GM19328 (cell line): Measurements from ENCODE around the gene SLC25A21.
"Not testable (repeated sequence)": the region's sequence is repeated elsewhere in the genome, so short reads cannot be mapped to it uniquely, and the experiment has no call there.

Source experiments
- ATAC-seq: cut with Tn5 transposase; IDR thresholded peaks from one replicate; pipeline ENCODE4 v1.9.1; 2021; ENCODE audit warnings: mild to moderate bottlenecking, moderate library complexity; ENCODE audit not compliant: unreplicated experiment

SLC25A21 gene

GRCh38 chr14:36896300-36896699 lies 276.1 kb downstream of the SLC25A21 start:
- ATAC-seq: not testable (repeated sequence)

GRCh38 chr14:36884049-36884448 lies 288.4 kb downstream of the SLC25A21 start:
- ATAC-seq: no peak

- ATAC-seq: no peak
These were observed 292.1 kb downstream of the SLC25A21 start for GRCh38 chr14:36880276-36880675.

GRCh38 chr14:36879558-36879957 lies 292.8 kb downstream of the SLC25A21 start:
- ATAC-seq: no peak

GRCh38 chr14:36874396-36875138 lies 297.8 kb downstream of the SLC25A21 start:
- no peak for ATAC-seq

- ATAC-seq: no peak
These were observed 301.6 kb downstream of the SLC25A21 start for GRCh38 chr14:36870776-36871175.

GRCh38 chr14:36869125-36869524 lies 303.3 kb downstream of the SLC25A21 start:
- no peak for ATAC-seq

GRCh38 chr14:36866867-36867266 lies 305.5 kb downstream of the SLC25A21 start:
- ATAC-seq: peak; percentile 89

GRCh38 chr14:36863271-36863670 lies 309.1 kb downstream of the SLC25A21 start:
- ATAC-seq: no peak

- not testable (repeated sequence) for ATAC-seq
These were observed 310.2 kb downstream of the SLC25A21 start for GRCh38 chr14:36862237-36862636.

GRCh38 chr14:36860831-36861230 lies 311.6 kb downstream of the SLC25A21 start:
- ATAC-seq: no peak

- no peak for ATAC-seq
These were observed 313.3 kb downstream of the SLC25A21 start for GRCh38 chr14:36859119-36859518.

- ATAC-seq: no peak
These were observed 314.5 kb downstream of the SLC25A21 start for GRCh38 chr14:36857842-36858445.

GRCh38 chr14:36857136-36857535 lies 315.3 kb downstream of the SLC25A21 start:
- ATAC-seq: no peak

- no peak for ATAC-seq
These were observed 316.1 kb downstream of the SLC25A21 start for GRCh38 chr14:36856095-36856878.

GRCh38 chr14:36855396-36855795 lies 317.0 kb downstream of the SLC25A21 start:
- ATAC-seq: no peak

- ATAC-seq: no peak
These were observed 319.3 kb downstream of the SLC25A21 start for GRCh38 chr14:36852981-36853691.

- ATAC-seq: no peak
These were observed 324.2 kb downstream of the SLC25A21 start for GRCh38 chr14:36848213-36848612.

GRCh38 chr14:36847366-36847765 lies 325.0 kb downstream of the SLC25A21 start:
- no peak for ATAC-seq

GRCh38 chr14:36845356-36846012 lies 326.9 kb downstream of the SLC25A21 start:
- no peak for ATAC-seq
